Measurements from ENCODE around the gene GCNT2. TPM values are rescaled to one million over a fixed set of nuclear protein-coding genes. Genes with fewer than 3 reads are reported as not detected.

The GCNT2 gene
- total and polyA plus RNA-seq, 2 of the 8 experiments (the other 6 are each of a cell fraction or from before 2014, with no cell fraction given): 19.3 to 52.5 TPM

DNA sequence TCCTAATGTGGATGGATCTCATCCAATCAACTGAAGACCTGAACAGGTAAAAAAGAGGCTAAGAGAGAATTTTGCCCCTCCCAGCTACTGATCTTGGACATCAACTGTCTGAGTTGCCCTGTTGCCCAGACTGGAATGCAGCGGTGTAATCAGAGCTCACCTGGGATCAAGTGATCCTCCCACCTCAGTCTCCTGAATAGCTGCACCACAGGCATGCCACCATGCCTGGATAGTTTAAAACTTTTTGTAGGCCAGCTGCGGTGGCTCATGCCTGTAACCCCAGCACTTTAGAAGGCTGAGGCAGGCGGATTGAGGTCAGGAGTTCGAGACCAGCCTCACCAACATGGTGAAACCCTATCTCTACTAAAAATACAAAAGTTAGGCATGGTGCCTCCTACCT is 34.9 kb upstream of the GCNT2 start:
- no peaks in the 10 kb centered on the region for H3K23me2 ChIP-seq (ENCODE audit: low read depth, low read length)
- CTCF ChIA-PET (ENCODE audit: partially characterized antibody): interaction anchor here (1.0 to 4.2 kb wide), 4 partner anchors 7 to 306 kb away, joined by 4 to 37 read pairs (median 5); no protein-coding TSS in a partner anchor
- H3K4me1 ChIP-seq (replicated peaks in 1 of 4; ENCODE audit: control insufficient read depth in 3 of 4, insufficient read depth in 4 of 4, low read length in 3 of 4): no peaks in the 10 kb centered on the region; a peak in 1 of 7 replicates

More for the DNA sequence above, 34.9 kb upstream of the GCNT2 start:
- Histone ChIP-seq H3K9me3 (ENCODE audit: insufficient read depth in 2 of 2, low read depth in 1 of 2, low read length in 1 of 2) (peaks cover 0 to 7% of the 10 kb centered on the region in 2 experiments; a peak in 2 of 4 replicates), H3K23ac (ENCODE audit: insufficient read length) (no peak overlapping the region), H3K56ac (replicated peaks; ENCODE audit: insufficient read length, low read depth, low read length) (no peak overlapping the region), H2BK120ac (replicated peaks; ENCODE audit: low read depth, low read length) (no peak overlapping the region), H2AFZ (ENCODE audit: low read length) (no peak overlapping the region), H2BK20ac (ENCODE audit: low read length) (no peak overlapping the region), H3K4me2 (ENCODE audit: insufficient read depth in 1 of 2, low read depth in 2 of 2, low read length in 2 of 2) (no peak overlapping the region), H3K4me3 (ENCODE audit: extremely low read depth in 1 of 4, insufficient read depth in 2 of 4, low read depth in 3 of 4, low read length in 4 of 4) (no peak overlapping the region), H3K14ac (ENCODE audit: insufficient read length) (no peak overlapping the region), H4K91ac (replicated peaks; ENCODE audit: insufficient read length, low read length) (no peak overlapping the region), H4K20me1 (replicated peaks in 1 of 2; ENCODE audit: control insufficient read depth in 1 of 2, insufficient read depth in 2 of 2, low read length in 2 of 2) (no peaks in the 10 kb centered on the region), H3K9ac (replicated peaks in 1 of 4; ENCODE audit: extremely low read depth in 1 of 4, low read depth in 3 of 4, low read length in 3 of 4) (no peak overlapping the region), H2BK15ac (ENCODE audit: low read length) (no peak overlapping the region), H3K79me1 (ENCODE audit: low read depth, low read length) (no peaks in the 10 kb centered on the region), H2BK12ac (ENCODE audit: low read depth, low read length) (no peak overlapping the region), H3K18ac (ENCODE audit: extremely low read depth, low read length) (no peak overlapping the region), H4K8ac (ENCODE audit: extremely low read depth, insufficient read depth, low read length) (no peak overlapping the region), H3K27me3 (replicated peaks in 1 of 4; ENCODE audit: control insufficient read depth in 3 of 4, extremely low read depth in 1 of 4, insufficient read depth in 3 of 4, low read length in 3 of 4) (peaks cover 0 to 8% (median 1%) of the 10 kb centered on the region in 4 experiments; a peak in 4 of 7 replicates), H3K4ac (replicated peaks; ENCODE audit: insufficient read length, low read depth, low read length) (no peak overlapping the region), H2BK5ac (ENCODE audit: low read depth, low read length) (no peak overlapping the region), H2AK5ac (ENCODE audit: low read depth, low read length) (no peak overlapping the region), H4K5ac (ENCODE audit: insufficient read length, low read depth, low read length) (no peak overlapping the region), H3K79me2 (ENCODE audit: control insufficient read depth in 1 of 2, insufficient read depth in 2 of 2, low read length in 2 of 2) (no peaks in the 10 kb centered on the region), H3K36me3 (ENCODE audit: control insufficient read depth in 2 of 4, insufficient read depth in 4 of 4, low read length in 3 of 4) (no peaks in the 10 kb centered on the region), H3K27ac (ENCODE audit: low read depth, low read length) (no peak overlapping the region)
- FAIRE-seq (no peak), DNase-seq (ENCODE audit: low read depth in 1 of 2, low spot score in 2 of 2) (no peak)
- no peak for TF ChIP-seq FOSL1 (IDR thresholded peaks at IDR 0.05; ENCODE audit: insufficient read depth, low read depth, low read length)
- TF ChIP-seq TEAD4 (IDR thresholded peaks at IDR 0.05; ENCODE audit: low read depth, low read length): 0 out of 2 replicates have a peak, but pooled peaks have one; percentile 4
- POLR2A ChIA-PET (ENCODE audit: partially characterized antibody): interaction anchor here (1.4 kb wide), 1 partner anchor 74 kb away, joined by 4 read pairs; no protein-coding TSS in a partner anchor
- WGBS, 2 experiments (ENCODE audit: extremely low coverage in 1 of 2, insufficient coverage in 1 of 2, insufficient read length in 1 of 2, insufficient replicate concordance in 2 of 2, low coverage in 1 of 2, low lambda C conversion rate in 2 of 2, missing lambda C conversion rate in 1 of 2): 90% methylated on average over 4 of the region's 4 CpGs; no CpG with 5 or more reads in 1 of the 2 experiments
